NCI-H1105 treated with DMSO at 0.1 percent for 48 hours (cell line): ENCODE data around the gene SYS1.

Source experiments
- DNase-seq: peaks from one replicate; lab custom pipeline; 2025; lab: John Stamatoyannopoulos, UW

SYS1 gene

DNA sequence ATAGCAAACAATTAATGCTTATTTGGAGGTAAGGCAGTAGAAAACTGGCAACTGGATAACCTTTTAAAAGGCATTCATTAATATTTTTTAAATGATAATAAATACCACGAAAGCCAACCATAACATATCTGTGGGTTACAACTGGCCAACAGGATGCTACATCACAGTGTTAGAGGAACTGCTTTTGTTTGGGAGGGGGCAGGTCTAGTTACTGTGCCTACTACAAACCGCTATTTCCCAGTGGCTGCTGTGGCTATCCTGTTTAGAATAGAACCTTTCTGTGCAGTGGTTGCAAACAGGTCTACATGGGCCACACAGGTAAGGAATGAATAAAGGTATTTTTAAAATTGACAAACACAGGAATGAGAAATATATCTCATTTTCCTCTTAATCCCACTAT, 54.0 kb downstream of the SYS1 start:
- DNase-seq = no peak
